ENCODE data around the gene SLC35E1. TPM values are rescaled to one million over a fixed set of nuclear protein-coding genes. Genes with fewer than 3 reads are reported as not detected.

Gene SLC35E1
- total and polyA plus RNA-seq, 2 of the 4 experiments (the other 2 are of a cell fraction): 22.6 to 38.0 TPM

- Histone ChIP-seq H3K27me3 (ENCODE audit: control insufficient read depth, insufficient read depth, low read length) (no peaks in the 10 kb centered on the region), H3K27ac (ENCODE audit: insufficient read depth, low read length) (no peak overlapping the region), H4K91ac (ENCODE audit: insufficient read depth, low read depth, low read length) (no peak overlapping the region), H4K8ac (ENCODE audit: low read depth in 2 of 2, low read length in 2 of 2) (no peak overlapping the region), H3K79me1 (ENCODE audit: low read depth in 1 of 2, low read length in 2 of 2) (peaks cover 42 to 84% of the 10 kb centered on the region in 2 experiments), H2AK9ac (replicated peaks; ENCODE audit: low read depth, low read length, poor library complexity) (peak overlapping the region; percentile 12), H3K18ac (ENCODE audit: low read depth, low read length) (no peak overlapping the region), H2BK5ac (ENCODE audit: low read depth, low read length, poor library complexity, severe bottlenecking) (no peak overlapping the region), H3K23ac (ENCODE audit: low read depth, low read length) (no peak overlapping the region), H3K9me3 (ENCODE audit: control insufficient read depth, insufficient read depth, low read length) (no peaks in the 10 kb centered on the region), H2AK5ac (ENCODE audit: low read depth, low read length) (no peak overlapping the region), H3K4ac (ENCODE audit: low read depth, low read length) (no peak overlapping the region), H3K4me1 (ENCODE audit: control insufficient read depth, insufficient read depth, low read length) (peaks cover 9% of the 10 kb centered on the region), H3K14ac (replicated peaks; ENCODE audit: low read depth, low read length) (no peak overlapping the region), H3K36me3 (ENCODE audit: control insufficient read depth, insufficient read depth, low read length) (peaks cover 29% of the 10 kb centered on the region), H3K9ac (ENCODE audit: low read depth, low read length) (no peak overlapping the region), H2BK20ac (ENCODE audit: low read depth, low read length) (no peak overlapping the region), H3K4me3 (ENCODE audit: insufficient read depth, low read depth, low read length) (no peak overlapping the region), H4K5ac (ENCODE audit: low read depth, low read length) (no peak overlapping the region), H2BK15ac (ENCODE audit: low read depth, low read length) (no peak overlapping the region), H3K9me1 (ENCODE audit: insufficient read depth, low read length) (peaks cover 28% of the 10 kb centered on the region), H3K4me2 (ENCODE audit: low read depth, low read length) (no peak overlapping the region), H2BK120ac (ENCODE audit: low read depth, low read length) (no peak overlapping the region), H4K20me1 (ENCODE audit: insufficient read depth, low read length) (peaks cover 67% of the 10 kb centered on the region), H2AFZ (replicated peaks; ENCODE audit: low read length, poor library complexity) (no peak overlapping the region), H3K56ac (ENCODE audit: extremely low read depth, insufficient read depth, low read length) (no peak overlapping the region)
- ChIA-PET POLR2A (ENCODE audit: unreplicated experiment) (no interaction called here), CTCF (no interaction called here)
- ATAC-seq (ENCODE audit: low read depth): no peak
- no peak for TF ChIP-seq BHLHE40 (IDR thresholded peaks at IDR 0.05; ENCODE audit: low read depth, low read length)
- no peak for TF ChIP-seq SMC3 (IDR thresholded peaks at IDR 0.05; ENCODE audit: low read depth, low read length)
- TF ChIP-seq MAFK (IDR thresholded peaks at IDR 0.05; ENCODE audit: low read depth, low read length): no peak
- TF ChIP-seq, protein P1, sequence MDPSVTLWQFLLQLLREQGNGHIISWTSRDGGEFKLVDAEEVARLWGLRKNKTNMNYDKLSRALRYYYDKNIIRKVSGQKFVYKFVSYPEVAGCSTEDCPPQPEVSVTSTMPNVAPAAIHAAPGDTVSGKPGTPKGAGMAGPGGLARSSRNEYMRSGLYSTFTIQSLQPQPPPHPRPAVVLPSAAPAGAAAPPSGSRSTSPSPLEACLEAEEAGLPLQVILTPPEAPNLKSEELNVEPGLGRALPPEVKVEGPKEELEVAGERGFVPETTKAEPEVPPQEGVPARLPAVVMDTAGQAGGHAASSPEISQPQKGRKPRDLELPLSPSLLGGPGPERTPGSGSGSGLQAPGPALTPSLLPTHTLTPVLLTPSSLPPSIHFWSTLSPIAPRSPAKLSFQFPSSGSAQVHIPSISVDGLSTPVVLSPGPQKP (IDR thresholded peaks at IDR 0.05; ENCODE audit: borderline replicate concordance, low read depth, low read length): no peak
- TF ChIP-seq RCOR1 (IDR thresholded peaks at IDR 0.05; ENCODE audit: insufficient replicate concordance, low read length): no peak
- TF ChIP-seq CTCF (conservative IDR thresholded peaks at IDR 0.05; ENCODE audit: low read depth, low read length): no peak
- TF ChIP-seq FOS (IDR thresholded peaks at IDR 0.05; ENCODE audit: low read depth, low read length): no peak
- no peak for TF ChIP-seq CEBPB (IDR thresholded peaks at IDR 0.05; ENCODE audit: low read depth, low read length)
- TF ChIP-seq MXI1 (IDR thresholded peaks at IDR 0.05; ENCODE audit: borderline replicate concordance, low read depth, low read length): no peak
- no peak for TF ChIP-seq CHD1 (IDR thresholded peaks at IDR 0.05; ENCODE audit: low read depth, low read length)
- no peak for TF ChIP-seq MAZ (IDR thresholded peaks at IDR 0.05; ENCODE audit: borderline replicate concordance, low read depth, low read length)
- in situ Hi-C loops (cut with MboI; ENCODE audit: low sequenced_read_pairs): no loop called here
- intact Hi-C loops (cut with micrococcal nuclease): no loop called here
- no TSS peak for BruUV-seq (replicated peaks)
- dilution Hi-C loops (cut with HindIII; ENCODE audit: low sequenced_read_pairs, unreplicated experiment): no loop called here
- 92% methylated on average over 37 of the region's 48 CpGs; no CpG with 5 or more reads in 1 of the 2 experiments for WGBS, 2 experiments (ENCODE audit: extremely low coverage in 2 of 2, insufficient read length in 1 of 2)
- no peak for DNase-seq
Observed at GRCh38 chr19:16575861-16576689, 3.9 kb upstream of the SLC35E1 start.

All from IMR-90 (cell line).